8988T (cell line): Measurements from ENCODE around the gene GPATCH3.
"Not testable (repeated sequence)": the region's sequence is repeated elsewhere in the genome, so short reads cannot be mapped to it uniquely, and the experiment has no call there.

Experiments used
- DNase-seq: peaks from one replicate; pipeline ENCODE4 v3.0.0; 2011

The GPATCH3 gene

DNA sequence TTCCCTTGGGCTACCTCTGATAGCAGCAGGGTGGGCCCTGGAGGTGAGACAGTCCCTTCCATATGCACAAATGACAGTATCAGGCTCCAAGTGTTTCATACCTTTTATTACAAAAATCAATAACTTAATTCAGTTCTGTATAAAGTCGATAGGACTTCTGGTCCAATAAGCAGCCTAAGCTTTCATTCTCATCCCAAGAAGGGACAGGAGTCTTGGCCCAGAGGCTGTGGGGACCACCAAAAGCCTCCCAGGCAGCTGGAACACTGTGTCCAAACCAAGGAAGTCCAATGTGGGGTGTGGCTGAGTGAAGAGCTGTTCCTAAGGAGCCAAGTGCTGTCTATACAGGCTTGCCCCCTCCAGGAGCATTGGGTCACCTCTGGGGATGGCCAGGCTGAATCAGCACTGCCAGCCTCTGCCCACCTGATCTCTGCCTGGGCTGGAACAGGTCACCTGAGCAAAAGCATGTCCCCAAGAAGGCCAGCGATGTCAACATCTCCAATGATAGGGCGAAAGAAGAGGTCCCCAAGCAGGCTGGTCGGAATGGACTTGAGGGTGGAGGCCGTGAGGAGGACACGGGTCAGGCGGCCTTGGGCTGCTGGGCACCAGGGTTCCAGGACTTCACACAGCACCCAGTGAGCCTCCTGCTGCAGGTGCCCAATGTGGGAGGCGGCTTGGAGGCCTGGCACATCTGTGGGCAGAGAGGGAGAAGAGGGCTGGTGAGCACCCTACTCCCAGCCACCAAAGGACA, 11.3 kb upstream of the GPATCH3 start:
- no peak for DNase-seq

DNA sequence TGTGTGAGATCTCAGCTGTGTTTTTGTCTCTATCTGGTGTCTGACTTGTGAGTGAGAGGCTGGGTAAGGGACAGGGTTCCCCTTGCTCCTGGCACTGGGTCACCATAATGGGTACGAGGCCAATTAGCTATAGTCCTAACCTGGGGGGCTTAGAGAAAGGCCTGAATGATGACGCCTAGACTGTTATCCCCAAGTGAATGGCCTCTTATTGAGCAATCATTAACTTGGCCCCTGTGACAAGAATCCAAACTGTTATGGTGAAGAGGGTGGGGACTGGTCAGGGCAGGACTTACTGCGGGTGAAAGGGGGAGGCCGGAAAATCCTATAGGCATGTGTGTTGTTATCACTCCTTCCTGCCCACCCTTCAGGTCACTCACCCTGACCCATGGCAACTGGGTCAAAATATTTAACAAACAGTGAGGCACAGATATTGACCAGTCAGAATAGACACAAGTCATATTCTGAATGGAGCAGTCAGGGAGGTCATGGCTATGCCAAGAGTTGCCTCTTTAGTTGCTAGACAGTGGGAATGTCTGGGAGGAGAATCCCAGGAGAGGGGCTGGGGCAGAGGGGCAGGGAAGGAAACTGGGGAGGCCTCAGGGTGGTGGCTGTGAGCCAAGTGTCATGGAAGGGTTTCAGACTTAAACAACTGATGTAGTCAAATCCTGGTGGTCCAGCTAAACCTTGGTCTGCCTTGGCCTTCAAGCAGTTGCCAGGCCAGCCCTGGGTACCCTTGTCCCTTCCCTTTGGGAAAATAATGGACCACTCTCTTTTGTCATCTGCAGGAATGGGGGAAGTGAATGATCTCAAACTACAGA, 10.3 kb upstream of the GPATCH3 start:
- no peak for DNase-seq

DNA sequence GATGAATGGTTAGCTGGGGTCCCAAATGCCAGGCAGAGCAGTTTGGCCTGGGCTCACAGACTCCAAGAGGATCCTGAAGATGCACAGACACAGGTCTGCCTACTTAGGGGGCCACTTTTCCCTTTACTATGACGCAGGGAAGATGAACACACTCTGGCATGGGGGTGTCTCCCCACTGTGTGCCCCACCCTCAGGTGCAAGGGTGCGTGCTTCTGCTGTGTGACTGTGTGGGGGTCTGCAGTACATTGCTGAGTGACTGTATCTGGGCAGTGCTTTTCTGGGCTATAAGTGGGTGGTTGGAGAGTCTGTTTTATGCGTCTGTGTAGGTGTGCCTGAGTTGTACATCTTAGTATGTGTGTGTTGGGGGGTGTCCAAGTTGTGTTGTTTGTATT, 9.7 kb upstream of the GPATCH3 start:
- no peak for DNase-seq

DNA sequence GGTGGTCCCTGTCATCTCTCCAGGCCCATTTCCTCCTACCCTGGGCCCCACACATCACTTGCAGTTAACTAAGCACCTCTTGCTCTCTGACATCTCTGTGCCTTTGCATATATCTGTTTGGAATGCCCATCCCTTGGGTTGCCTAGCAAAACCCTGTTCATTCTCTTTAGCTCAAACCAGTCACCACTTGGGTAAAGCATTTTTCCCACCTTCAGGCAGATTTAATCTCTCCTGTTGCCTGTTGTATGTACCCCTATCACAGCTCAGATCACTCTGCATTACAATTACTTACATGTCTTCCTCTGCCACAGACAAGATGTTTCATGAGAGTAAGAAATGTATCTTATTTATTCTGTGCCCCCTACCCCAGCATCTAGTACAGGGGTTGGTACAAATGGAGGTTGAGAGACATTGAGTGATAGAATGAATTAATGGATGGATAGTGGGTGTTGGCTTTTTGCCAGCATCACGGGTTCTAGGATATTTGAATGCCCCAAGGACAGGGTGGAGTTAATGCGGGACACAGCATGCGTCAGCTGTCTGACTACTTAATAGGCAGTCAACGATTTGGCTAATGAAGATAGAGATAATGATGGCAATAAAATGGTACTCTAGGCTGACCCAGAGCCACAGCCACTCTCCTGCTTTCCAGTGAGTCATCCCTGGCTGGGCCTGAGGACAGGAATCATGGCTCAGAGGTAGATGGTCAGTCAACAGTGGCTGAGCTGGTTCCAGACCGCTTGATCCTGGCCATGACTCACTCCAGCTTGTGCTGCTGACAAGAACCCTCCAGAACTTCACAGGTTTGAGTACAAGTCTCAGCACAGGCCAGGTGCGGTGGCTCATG, 7.0 kb upstream of the GPATCH3 start:
- no peak for DNase-seq

DNA sequence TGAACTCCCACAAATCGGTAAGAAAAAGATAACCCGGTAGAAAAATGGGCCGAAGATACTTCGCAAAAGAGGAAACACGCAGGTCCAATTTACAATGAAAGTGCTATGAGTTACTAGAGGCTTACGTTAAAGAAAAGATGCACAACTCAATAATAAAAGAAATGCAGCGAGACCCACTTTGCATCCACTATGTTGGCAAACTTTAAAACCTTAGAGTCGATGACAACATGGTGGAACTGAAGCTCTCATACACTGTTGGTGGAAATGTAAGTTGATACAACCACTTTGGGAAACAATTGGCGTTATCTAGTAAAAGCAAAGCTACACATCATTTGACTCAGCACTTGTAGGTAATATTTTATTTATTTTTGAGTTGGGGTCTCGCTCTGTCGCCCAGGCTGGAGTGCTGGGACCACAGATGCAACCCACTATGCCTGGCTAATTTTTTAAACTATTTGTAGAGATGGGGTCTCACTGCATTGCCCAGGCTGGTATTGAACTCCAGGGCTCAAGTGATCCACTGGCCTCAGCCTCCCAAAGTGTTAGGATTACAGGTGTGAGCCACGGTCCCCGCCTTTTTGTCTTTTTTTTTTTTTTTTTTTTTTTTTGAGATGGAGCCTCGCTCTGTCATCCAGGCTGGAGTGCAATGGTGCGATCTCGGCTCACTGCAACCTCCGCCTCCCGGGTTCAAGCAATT, 696 bp upstream of the GPATCH3 start:
- no peak for DNase-seq

DNA sequence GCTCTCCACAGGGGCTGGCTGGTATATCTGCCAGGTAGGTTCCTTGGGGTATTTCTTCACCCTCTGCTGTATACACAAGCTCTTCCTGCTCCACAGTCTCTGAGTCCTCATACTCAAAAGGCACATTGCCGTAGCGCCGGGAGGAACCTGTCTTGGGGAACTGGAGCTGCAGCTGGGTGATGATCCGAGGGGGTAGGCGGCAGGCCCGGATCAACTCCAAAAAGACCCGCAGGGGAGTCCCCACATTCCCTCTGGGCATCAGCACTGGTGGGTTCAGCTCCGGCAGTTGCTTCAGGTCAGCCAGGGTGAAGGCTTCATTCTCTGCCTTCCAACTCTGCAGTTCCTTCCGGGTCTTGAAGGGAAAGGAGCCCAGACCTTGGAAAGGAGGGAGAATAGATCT, 2.9 kb downstream of the GPATCH3 start:
- no peak for DNase-seq

DNA sequence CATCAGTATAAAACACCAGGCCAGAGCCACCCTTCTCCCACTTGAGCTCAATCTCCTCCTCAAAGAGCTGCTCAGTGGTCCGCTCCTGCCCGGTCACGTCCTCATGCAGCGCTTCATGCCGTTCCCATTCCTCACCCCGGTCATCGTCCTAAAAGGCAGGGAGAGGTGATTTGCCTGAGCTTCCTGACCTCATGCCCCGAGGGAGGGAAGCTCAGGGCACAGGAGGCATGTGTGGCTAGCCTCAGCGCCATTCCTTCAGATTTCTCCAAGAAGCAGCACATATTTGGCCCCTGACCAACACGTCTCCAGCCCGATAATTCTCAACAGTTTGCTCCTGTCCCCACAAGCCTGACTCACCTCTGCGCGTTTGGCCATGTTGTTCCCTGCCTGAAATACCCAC, 6.0 kb downstream of the GPATCH3 start:
- no peak for DNase-seq

DNA sequence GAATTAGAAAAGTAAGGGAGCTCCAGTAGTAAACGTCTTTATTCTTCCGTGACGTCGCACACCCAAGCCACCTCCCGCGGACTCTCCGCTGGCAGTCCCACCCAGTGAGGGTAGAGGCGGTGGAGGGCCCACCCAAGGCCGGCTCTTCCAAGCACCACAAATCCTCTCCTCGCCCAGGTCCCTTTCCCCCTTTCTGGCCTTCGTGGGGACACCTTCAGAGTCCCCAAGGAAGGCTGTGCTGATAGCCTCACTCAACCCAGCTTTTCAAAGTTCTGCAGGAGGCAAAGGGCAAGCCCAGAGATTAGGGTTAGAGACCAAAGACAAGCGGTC, 9.8 kb downstream of the GPATCH3 start:
- DNase-seq = no peak

DNA sequence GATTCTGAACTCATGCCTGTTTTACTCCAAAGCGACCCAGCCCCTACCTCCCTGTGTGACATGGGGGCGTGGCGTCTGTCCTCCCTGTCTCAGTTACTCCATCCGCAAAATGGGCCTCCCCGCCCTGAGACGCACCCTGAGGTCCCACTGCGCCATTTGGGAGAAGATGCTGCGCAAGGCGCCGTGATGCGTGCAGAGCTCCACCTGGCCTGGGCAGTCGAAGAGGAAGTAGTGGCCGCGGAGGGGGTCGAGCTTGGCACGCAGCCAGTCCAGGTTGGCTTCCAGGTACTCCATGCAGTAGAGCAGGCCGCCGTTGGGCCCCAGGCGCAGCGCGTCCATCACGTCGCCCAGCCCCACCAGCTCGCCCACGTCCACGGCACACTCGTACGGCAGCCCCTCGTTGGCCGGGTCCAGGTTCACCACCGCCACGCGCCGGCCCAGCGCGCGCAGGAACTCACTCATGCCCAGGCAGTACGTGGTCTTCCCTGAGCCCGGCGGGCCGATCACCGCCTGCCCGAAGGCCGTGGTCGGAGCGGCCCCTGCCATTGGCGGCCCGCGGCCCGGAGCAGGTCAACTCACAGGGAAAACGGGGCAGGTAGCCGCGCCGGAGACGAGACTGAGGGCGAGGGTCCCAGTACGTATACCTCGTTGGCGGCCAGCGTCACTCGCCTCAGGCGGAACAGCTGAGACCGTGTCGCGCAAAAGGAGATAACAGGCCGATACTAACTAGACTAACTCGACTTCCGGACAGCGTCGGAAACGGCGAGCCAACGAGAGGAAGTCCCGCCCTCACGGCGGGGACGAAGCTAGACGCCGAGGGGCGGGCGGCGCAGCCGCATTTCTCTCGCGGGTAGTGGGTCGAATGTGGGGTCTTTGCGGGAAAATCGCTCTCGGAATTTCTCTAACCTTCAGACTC, 10.5 kb downstream of the GPATCH3 start, which contains the start of gene GPN2:
Gene GPN2, minus strand, starts transcription at position 733 of the 916 bp plus-strand sequence. Its CDS starts 187 bp downstream, at position 546.
- DNase-seq = peak; percentile 72

DNA sequence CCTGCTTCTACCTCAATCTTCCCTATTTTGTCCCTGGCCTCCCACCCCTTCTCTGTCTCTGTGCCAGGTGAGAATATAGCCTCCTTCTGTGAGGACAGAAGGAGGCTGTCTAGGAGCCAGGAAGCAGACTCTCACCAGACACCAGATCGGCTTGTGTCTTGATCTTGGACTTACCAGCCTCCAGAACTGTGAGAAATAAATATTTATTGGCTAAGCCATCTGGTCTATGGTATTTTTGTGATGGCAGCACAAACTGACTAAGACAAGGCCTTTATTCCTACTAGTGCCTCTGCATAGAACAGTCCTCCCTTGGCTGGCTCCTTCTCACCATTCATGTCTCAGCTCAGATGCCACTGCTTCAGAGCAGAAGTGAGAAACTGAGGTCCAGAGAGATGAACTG, 12.0 kb downstream of the GPATCH3 start:
- DNase-seq = no peak

DNA sequence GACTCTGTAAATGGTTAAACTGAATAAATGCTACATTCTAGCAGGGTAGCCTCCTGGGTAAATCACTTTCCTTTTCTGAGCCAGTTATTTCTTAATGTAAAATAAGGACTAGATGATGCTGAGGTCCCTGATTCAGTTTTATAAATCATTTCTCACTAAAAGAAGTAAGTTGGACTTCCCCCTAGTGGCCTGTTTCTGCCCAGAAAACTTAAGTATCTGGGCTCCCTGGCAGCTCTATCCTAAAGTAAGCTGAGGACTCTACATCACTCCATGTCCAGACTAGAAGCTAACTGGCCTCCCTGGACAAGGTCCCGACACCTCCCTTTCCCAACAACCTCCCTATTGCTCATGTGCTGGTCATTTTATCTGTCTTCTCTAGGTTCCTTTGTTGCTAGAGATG, 13.1 kb downstream of the GPATCH3 start:
- DNase-seq = peak; percentile 51

DNA sequence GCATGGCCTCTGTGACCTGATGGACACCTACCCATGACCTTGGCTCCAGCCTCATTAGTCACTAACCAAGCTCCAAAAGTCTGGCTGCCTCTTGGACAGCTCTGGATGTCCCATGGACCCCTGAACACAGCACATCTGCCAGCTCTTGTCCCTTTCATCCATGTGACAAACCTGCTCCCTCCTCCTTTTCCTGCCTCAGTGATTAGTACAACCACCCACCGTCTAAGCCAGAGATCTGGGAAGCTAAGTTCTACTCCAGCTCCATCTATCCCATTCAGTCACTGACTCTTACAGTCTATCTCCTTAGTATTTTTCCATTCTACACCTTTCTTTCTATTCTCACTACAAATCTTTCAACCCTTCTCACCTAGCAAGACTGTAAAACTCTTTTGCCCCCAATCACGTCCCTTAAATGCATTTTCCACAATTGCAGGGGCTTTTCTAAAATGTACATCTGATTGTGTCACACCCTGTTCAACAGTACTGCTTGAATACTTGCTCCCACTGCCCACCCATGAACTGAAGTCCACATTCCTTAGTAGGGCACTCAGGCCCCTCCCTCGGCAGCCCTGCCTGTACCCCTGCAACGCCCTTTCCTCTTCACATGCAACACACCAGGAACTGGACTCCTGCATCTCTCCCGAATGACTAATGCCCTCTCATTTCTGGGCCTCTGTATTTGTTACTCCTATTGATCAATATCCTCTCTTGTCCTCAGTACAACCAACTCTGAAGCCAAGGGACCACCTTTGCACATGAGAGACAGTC, 17.4 kb downstream of the GPATCH3 start:
- DNase-seq = no peak

DNA sequence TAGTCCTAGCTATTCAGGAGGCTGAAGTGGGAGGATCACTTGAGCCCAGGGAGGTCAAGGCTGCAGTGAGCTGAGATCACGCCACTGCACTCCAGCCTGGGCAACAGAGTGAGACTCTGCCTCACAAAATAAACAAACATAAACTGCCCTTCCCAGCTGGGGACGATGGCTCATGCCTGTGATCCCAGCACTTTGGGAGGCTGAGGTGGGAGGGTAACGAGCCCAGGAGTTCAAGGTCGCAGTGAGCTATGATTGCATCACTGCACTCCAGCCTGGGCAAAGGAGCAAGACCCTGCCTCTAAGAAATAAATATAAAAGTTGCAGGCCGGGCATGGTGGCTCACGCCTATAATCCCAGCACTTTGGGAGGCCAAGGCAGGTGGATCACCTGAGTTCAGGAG, 18.7 kb downstream of the GPATCH3 start:
- not testable (repeated sequence) for DNase-seq

DNA sequence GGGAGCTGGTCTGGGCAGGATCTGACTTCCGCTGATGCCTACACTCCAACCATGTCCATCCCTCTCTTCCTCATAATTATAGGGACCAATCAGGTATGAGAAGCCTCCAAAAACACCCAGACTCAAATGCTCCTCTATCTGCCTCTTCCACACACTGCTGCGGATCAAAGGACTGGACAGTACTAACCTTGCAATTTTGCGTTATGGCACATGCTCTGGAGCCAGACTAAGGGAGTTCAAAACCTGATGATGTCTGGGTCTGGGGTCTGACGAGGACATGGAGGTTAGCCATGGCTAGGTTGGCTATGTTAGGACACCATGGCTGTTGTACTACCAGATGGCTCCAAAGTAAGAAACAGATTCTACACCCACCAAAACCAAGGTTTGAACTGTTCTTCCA, 20.5 kb downstream of the GPATCH3 start:
- DNase-seq = no peak

DNA sequence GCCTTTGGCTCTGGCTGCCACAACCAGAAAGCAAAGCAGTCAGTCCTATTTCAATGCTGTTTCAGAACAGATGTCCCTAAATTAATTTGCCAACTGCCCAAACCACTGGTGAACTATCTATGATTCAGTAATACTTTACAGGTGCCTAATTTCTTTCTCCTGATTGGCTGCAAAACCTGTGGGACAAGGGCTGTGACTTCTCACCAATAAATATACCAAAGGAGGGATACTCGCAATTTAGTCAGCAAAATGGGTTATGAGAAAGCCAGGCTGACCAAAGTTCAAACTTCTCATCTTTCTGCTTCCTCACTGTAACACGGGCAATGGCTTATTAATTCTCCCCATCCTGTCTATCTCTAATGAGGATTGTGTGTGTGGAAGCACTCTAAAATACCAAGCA, 22.9 kb downstream of the GPATCH3 start:
- DNase-seq = no peak

DNA sequence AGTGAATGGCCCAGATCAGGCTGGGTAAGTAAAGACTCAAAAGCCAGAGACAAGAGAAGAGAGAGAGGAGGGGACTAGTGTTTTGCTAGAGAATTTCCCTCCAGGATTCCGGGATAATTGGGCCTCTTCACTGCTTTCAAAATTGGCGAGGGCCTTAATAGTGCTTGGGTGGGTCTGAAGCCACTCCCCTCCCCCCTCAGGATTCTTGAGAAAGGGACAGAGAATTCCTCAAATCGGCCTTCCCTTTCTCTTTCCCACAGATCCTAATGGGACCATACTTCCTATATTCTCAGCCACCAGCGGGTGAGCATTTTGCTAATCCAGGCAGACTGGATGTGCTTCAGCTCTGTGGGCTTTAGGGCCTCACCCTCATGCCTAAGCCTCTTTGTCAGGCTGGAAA, 25.4 kb downstream of the GPATCH3 start:
- no peak for DNase-seq

DNA sequence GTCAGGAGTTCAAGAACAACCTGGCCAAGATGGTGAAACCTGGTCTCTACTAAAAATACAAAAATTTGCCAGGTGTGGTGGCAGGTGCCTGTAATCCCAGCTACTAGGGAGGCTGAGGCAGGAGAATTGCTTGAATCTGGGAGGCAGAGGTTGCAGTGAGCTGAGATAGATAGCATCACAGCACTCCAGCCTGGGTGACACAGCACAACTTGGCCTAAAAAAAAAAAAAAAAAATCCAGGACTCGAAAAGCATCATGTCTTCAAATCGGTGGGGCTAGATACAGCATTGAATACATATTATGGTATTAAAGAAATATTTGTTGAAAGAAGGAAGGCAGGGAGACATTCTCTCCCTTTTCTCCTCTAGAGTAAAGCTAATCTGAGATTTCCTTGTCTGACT, 27.2 kb downstream of the GPATCH3 start:
- not testable (repeated sequence) for DNase-seq

DNA sequence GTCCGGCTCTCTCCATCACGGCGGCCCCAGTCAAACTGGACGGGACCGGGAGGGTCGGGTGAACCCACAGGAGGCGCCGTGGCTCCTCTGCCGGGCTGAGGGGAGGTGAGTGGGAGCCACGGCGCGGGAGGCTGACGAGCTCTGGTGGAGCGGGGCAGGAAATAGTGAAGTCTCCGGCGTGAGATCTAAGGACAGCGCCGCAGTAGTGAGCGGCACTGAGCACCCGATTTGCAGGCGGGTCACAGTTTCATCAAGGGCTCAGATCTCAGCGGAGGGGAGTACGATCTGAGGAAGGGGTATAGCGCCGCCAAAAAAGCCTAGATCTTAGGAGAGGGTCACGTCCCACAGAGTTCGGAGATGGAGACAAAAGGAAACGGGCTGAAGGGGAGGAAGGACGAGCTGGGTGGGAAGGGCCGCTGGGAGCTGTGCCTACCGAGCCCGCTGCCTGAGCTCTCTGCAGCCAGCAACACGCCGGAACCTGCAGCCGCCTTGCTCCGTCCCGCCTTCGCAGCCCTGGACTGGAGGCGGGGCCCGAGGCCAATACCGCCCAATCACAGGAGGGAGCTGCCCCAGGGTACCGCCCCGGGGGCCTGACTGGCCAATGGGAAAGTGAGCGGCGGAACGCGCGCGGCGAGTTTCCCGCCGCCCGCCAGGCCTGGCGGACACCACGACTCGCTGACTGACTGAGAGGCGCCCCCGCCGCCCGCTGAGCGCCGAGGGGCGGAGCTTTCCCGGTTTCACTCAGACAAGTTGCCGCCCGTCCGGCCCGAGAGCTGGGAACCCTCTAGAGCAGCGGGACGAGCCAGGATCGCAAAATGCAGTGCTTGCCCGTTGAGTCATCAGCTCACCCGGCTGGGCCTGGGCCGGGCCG, 35.4 kb downstream of the GPATCH3 start:
- DNase-seq = peak; percentile 40

DNA sequence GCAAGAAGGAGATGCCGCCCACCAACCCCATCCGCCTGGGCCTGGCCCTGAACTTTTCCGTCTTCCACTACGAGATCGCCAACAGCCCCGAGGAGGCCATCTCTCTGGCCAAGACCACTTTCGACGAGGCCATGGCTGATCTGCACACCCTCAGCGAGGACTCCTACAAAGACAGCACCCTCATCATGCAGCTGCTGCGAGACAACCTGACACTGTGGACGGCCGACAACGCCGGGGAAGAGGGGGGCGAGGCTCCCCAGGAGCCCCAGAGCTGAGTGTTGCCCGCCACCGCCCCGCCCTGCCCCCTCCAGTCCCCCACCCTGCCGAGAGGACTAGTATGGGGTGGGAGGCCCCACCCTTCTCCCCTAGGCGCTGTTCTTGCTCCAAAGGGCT, 36.6 kb downstream of the GPATCH3 start:
- DNase-seq = no peak
